Neuron (in vitro differentiated cells): ENCODE results near the gene MAP3K5.

Experiments used
- H2AFZ ChIP-seq: one replicate; pipeline ENCODE4 v1.6.1; 2013; ENCODE audit warnings: low read depth, mild to moderate bottlenecking, inconsistent platforms, low read length, moderate library complexity
- H3K27me3 ChIP-seq: one replicate; pipeline ENCODE4 v1.6.1; 2013; ENCODE audit warnings: low read length; ENCODE audit not compliant: insufficient read depth
- H3K36me3 ChIP-seq: one replicate; pipeline ENCODE4 v1.6.1; 2013; ENCODE audit warnings: low read length; ENCODE audit not compliant: insufficient read depth
- H3K4me1 ChIP-seq: one replicate; pipeline ENCODE4 v1.6.1; 2013; ENCODE audit warnings: low read length; ENCODE audit not compliant: insufficient read depth
- H3K4me3 ChIP-seq: 2 replicates; pipeline ENCODE4 v1.5.1; 2013; ENCODE audit warnings: mild to moderate bottlenecking, low read length, moderate library complexity
- H3K9me3 ChIP-seq: one replicate; pipeline ENCODE4 v1.6.1; 2013; ENCODE audit warnings: low read length

Gene MAP3K5

GRCh38 chr6:136550045-136550329 lies 242.3 kb downstream of the MAP3K5 start:
- H3K9me3 ChIP-seq, result no peaks in the 10 kb centered on the region
- no peaks in the 10 kb centered on the region for H3K36me3 ChIP-seq
- peaks cover 6% of the 10 kb centered on the region for H3K4me1 ChIP-seq
- peak overlapping the region; percentile 94 for H2AFZ ChIP-seq
- H3K4me3 ChIP-seq, result peak overlapping the region; percentile 62
- peaks cover 53% of the 10 kb centered on the region for H3K27me3 ChIP-seq

- peak overlapping the region; percentile 94 for H2AFZ ChIP-seq
- peaks cover 6% of the 10 kb centered on the region for H3K4me1 ChIP-seq
- no peaks in the 10 kb centered on the region for H3K36me3 ChIP-seq
- H3K4me3 ChIP-seq, result peak overlapping the region; percentile 62
- H3K27me3 ChIP-seq, result peaks cover 55% of the 10 kb centered on the region
- H3K9me3 ChIP-seq, result no peaks in the 10 kb centered on the region
These were observed 242.8 kb downstream of the MAP3K5 start for GRCh38 chr6:136549300-136550044.

GRCh38 chr6:136548582-136549299 lies 243.5 kb downstream of the MAP3K5 start:
- peaks cover 6% of the 10 kb centered on the region for H3K4me1 ChIP-seq
- no peaks in the 10 kb centered on the region for H3K36me3 ChIP-seq
- no peak overlapping the region for H2AFZ ChIP-seq
- H3K4me3 ChIP-seq, result no peak overlapping the region
- peaks cover 53% of the 10 kb centered on the region for H3K27me3 ChIP-seq
- H3K9me3 ChIP-seq, result no peaks in the 10 kb centered on the region

GRCh38 chr6:136547871-136548270 lies 244.4 kb downstream of the MAP3K5 start:
- H3K27me3 ChIP-seq, result peaks cover 46% of the 10 kb centered on the region
- peaks cover 6% of the 10 kb centered on the region for H3K4me1 ChIP-seq
- no peaks in the 10 kb centered on the region for H3K9me3 ChIP-seq
- H2AFZ ChIP-seq, result no peak overlapping the region
- no peaks in the 10 kb centered on the region for H3K36me3 ChIP-seq
- H3K4me3 ChIP-seq, result no peak overlapping the region

- Histone ChIP-seq H2AFZ (no peak overlapping the region), H3K36me3 (no peaks in the 10 kb centered on the region), H3K27me3 (peaks cover 42% of the 10 kb centered on the region), H3K9me3 (no peaks in the 10 kb centered on the region), H3K4me3 (no peak overlapping the region), H3K4me1 (peaks cover 6% of the 10 kb centered on the region)
These were observed 244.9 kb downstream of the MAP3K5 start for GRCh38 chr6:136547336-136547735.

GRCh38 chr6:136546331-136546730 lies 245.9 kb downstream of the MAP3K5 start:
- Histone ChIP-seq H3K27me3 (peaks cover 35% of the 10 kb centered on the region), H3K4me1 (peaks cover 6% of the 10 kb centered on the region), H3K36me3 (no peaks in the 10 kb centered on the region), H3K9me3 (no peaks in the 10 kb centered on the region), H3K4me3 (no peak overlapping the region), H2AFZ (no peak overlapping the region)

GRCh38 chr6:136544326-136544725 lies 248.0 kb downstream of the MAP3K5 start:
- H3K4me1 ChIP-seq, result no peaks in the 10 kb centered on the region
- peaks cover 18% of the 10 kb centered on the region for H3K27me3 ChIP-seq
- H3K9me3 ChIP-seq, result no peaks in the 10 kb centered on the region
- no peaks in the 10 kb centered on the region for H3K36me3 ChIP-seq
- H2AFZ ChIP-seq, result no peak overlapping the region
- H3K4me3 ChIP-seq, result no peak overlapping the region

- Histone ChIP-seq H3K4me1 (no peaks in the 10 kb centered on the region), H3K9me3 (no peaks in the 10 kb centered on the region), H3K4me3 (no peak overlapping the region), H2AFZ (no peak overlapping the region), H3K27me3 (peaks cover 9% of the 10 kb centered on the region), H3K36me3 (no peaks in the 10 kb centered on the region)
These were observed 250.9 kb downstream of the MAP3K5 start for GRCh38 chr6:136541395-136541794.

GRCh38 chr6:136539967-136540652 lies 252.2 kb downstream of the MAP3K5 start:
- no peaks in the 10 kb centered on the region for H3K36me3 ChIP-seq
- peaks cover 8% of the 10 kb centered on the region for H3K27me3 ChIP-seq
- no peaks in the 10 kb centered on the region for H3K9me3 ChIP-seq
- H3K4me3 ChIP-seq, result no peak overlapping the region
- H2AFZ ChIP-seq, result no peak overlapping the region
- no peaks in the 10 kb centered on the region for H3K4me1 ChIP-seq

- Histone ChIP-seq H3K4me1 (no peaks in the 10 kb centered on the region), H3K9me3 (no peaks in the 10 kb centered on the region), H3K4me3 (no peak overlapping the region), H3K36me3 (no peaks in the 10 kb centered on the region), H3K27me3 (peaks cover 5% of the 10 kb centered on the region), H2AFZ (no peak overlapping the region)
These were observed 253.4 kb downstream of the MAP3K5 start for GRCh38 chr6:136538836-136539235.

GRCh38 chr6:136535880-136536650 lies 256.2 kb downstream of the MAP3K5 start:
- Histone ChIP-seq H3K4me3 (no peak overlapping the region), H3K4me1 (no peaks in the 10 kb centered on the region), H3K36me3 (no peaks in the 10 kb centered on the region), H2AFZ (no peak overlapping the region), H3K9me3 (no peaks in the 10 kb centered on the region), H3K27me3 (peaks cover 8% of the 10 kb centered on the region)

- Histone ChIP-seq H3K27me3 (peaks cover 8% of the 10 kb centered on the region), H2AFZ (no peak overlapping the region), H3K36me3 (no peaks in the 10 kb centered on the region), H3K4me1 (no peaks in the 10 kb centered on the region), H3K9me3 (no peaks in the 10 kb centered on the region), H3K4me3 (no peak overlapping the region)
These were observed 257.1 kb downstream of the MAP3K5 start for GRCh38 chr6:136535017-136535765.
